PC-9 (cell line): ENCODE data around the gene AMDHD2. TPM values are rescaled to one million over a fixed set of nuclear protein-coding genes. Genes with fewer than 3 reads are reported as not detected.
"Not testable (repeated sequence)": the region's sequence is repeated elsewhere in the genome, so short reads cannot be mapped to it uniquely, and the experiment has no call there.

ENCODE experiments used
- BruUV-seq: library from RNA; stranded (reverse); fragments of 400-500 nt; replicated peaks from 2 replicates; lab custom pipeline; 2021; lab: Mats Ljungman, UMichigan
- CTCF ChIA-PET: fragments of 300-600 bp; sonication (Branson Sonifier 250); formaldehyde crosslinking; loops from one replicate; lab custom pipeline; 2022; ENCODE audit warnings: antibody characterized with exemption; lab: Charles Lee
- POLR2A ChIA-PET: fragments of 300-600 bp; sonication (Branson Sonifier 250); formaldehyde crosslinking; loops from one replicate; lab custom pipeline; 2022; ENCODE audit warnings: antibody characterized with exemption; ENCODE audit not compliant: unreplicated experiment; lab: Charles Lee
- DNase-seq, 2 experiments: peaks; one replicate each; pipeline versions ENCODE4 v3.0.0 to v3.0.0-alpha.2; 2015 to 2022; ENCODE audit warnings: mixed read lengths in 1 of 2
- H2AFZ ChIP-seq: fragments of 200-600 bp; sonication (generic); 2 replicates; pipeline ENCODE4 v1.8.1; 2017; ENCODE audit warnings: antibody characterized with exemption
- H3F3A ChIP-seq: fragments of 200-600 bp; sonication (generic); 2 replicates; pipeline ENCODE4 v1.8.1; 2017; ENCODE audit warnings: antibody characterized with exemption, mild to moderate bottlenecking, low read depth; ENCODE audit not compliant: insufficient read depth
- H3K27ac ChIP-seq: fragments of 200-600 bp; sonication (generic); 2 replicates; pipeline ENCODE4 v1.6.1; 2016; ENCODE audit warnings: mixed run types
- H3K27me3 ChIP-seq: fragments of 200-600 bp; sonication (generic); 2 replicates; pipeline ENCODE4 v1.6.1; 2016; ENCODE audit warnings: low read depth, mixed run types; ENCODE audit not compliant: insufficient read depth
- H3K36me3 ChIP-seq: fragments of 200-600 bp; sonication (generic); 2 replicates; pipeline ENCODE4 v1.6.1; 2016; ENCODE audit warnings: low read depth, mixed run types
- H3K4me1 ChIP-seq: fragments of 200-600 bp; sonication (generic); replicated peaks from 2 replicates; pipeline ENCODE4 v1.6.1; 2016; ENCODE audit warnings: mixed run types; ENCODE audit not compliant: insufficient read depth
- H3K4me2 ChIP-seq: fragments of 200-600 bp; sonication (generic); 2 replicates; pipeline ENCODE4 v1.6.1; 2017; ENCODE audit warnings: mixed run types
- H3K4me3 ChIP-seq: fragments of 200-600 bp; sonication (generic); 2 replicates; pipeline ENCODE4 v1.6.1; 2016; ENCODE audit warnings: mixed run types
- H3K79me2 ChIP-seq: fragments of 200-600 bp; sonication (generic); 2 replicates; pipeline ENCODE4 v1.6.1; 2017; ENCODE audit warnings: low read depth, mixed run types
- H3K9me2 ChIP-seq: fragments of 200-600 bp; sonication (generic); 2 replicates; pipeline ENCODE4 v1.8.1; 2017; ENCODE audit warnings: mild to moderate bottlenecking; ENCODE audit not compliant: insufficient read depth
- H3K9me3 ChIP-seq: fragments of 200-600 bp; sonication (generic); 2 replicates; pipeline ENCODE4 v1.8.1; 2016; ENCODE audit warnings: low read depth; ENCODE audit not compliant: insufficient read depth
- H4K20me1 ChIP-seq: fragments of 200-600 bp; sonication (generic); 2 replicates; pipeline ENCODE4 v1.8.1; 2017; ENCODE audit not compliant: insufficient read depth
- EZH2 ChIP-seq: fragments of 200-600 bp; sonication (generic); IDR thresholded peaks from 2 replicates; pipeline ENCODE4 v1.8.0; 2017; ENCODE audit warnings: antibody characterized with exemption, low read depth
- intact Hi-C: fragments of 100-400 bp; cut with micrococcal nuclease; formaldehyde crosslinking; loops from one replicate; pipeline ENCODE4 v1.10.0; 2022; ENCODE audit not compliant: unreplicated experiment
- total RNA-seq: library from RNA; stranded (reverse); gene quantifications from 2 replicates; pipeline ENCODE4 v1.2.3, GENCODE V29; 2021
- TF ChIP-seq, protein P1 (sequence below): fragments of 200-600 bp; sonication (generic); conservative IDR thresholded peaks from 2 replicates; pipeline ENCODE4 v1.6.1; 2017; ENCODE audit warnings: mixed run types, antibody characterized with exemption, mild to moderate bottlenecking, moderate library complexity

AMDHD2 gene
- total RNA-seq, 1 experiment from 2014 or later: 47.9 TPM

GRCh38 chr16:2533912-2534311 is 13.7 kb downstream of the AMDHD2 start:
- H3K9me3 ChIP-seq: no peaks in the 10 kb centered on the region
- no peak overlapping the region for H3K27ac ChIP-seq
- intact Hi-C loops: no loop called here
- no TSS peak for BruUV-seq
- POLR2A ChIA-PET: interaction anchor here (0.8 kb wide), 1 partner anchor 36 kb away, joined by 8 read pairs; no protein-coding TSS in a partner anchor
- H3K36me3 ChIP-seq: no peaks in the 10 kb centered on the region
- peaks cover 5% of the 10 kb centered on the region for H3K79me2 ChIP-seq
- no peak overlapping the region for H2AFZ ChIP-seq
- DNase-seq: no peak
- H3K27me3 ChIP-seq: no peaks in the 10 kb centered on the region
- peaks cover 34% of the 10 kb centered on the region for H3F3A ChIP-seq
- H3K9me2 ChIP-seq: no peaks in the 10 kb centered on the region
- H3K4me3 ChIP-seq: no peak overlapping the region
- peaks cover 18% of the 10 kb centered on the region; the same call in 1 of the 2 replicates for H3K4me1 ChIP-seq
- H4K20me1 ChIP-seq: no peaks in the 10 kb centered on the region
- H3K4me2 ChIP-seq: no peak overlapping the region
- CTCF ChIA-PET: no interaction called here
- TF ChIP-seq, protein P1, sequence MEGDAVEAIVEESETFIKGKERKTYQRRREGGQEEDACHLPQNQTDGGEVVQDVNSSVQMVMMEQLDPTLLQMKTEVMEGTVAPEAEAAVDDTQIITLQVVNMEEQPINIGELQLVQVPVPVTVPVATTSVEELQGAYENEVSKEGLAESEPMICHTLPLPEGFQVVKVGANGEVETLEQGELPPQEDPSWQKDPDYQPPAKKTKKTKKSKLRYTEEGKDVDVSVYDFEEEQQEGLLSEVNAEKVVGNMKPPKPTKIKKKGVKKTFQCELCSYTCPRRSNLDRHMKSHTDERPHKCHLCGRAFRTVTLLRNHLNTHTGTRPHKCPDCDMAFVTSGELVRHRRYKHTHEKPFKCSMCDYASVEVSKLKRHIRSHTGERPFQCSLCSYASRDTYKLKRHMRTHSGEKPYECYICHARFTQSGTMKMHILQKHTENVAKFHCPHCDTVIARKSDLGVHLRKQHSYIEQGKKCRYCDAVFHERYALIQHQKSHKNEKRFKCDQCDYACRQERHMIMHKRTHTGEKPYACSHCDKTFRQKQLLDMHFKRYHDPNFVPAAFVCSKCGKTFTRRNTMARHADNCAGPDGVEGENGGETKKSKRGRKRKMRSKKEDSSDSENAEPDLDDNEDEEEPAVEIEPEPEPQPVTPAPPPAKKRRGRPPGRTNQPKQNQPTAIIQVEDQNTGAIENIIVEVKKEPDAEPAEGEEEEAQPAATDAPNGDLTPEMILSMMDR: no peak
- no peak for TF ChIP-seq EZH2

- POLR2A ChIA-PET: interaction anchor here (0.8 kb wide), 1 partner anchor 36 kb away, joined by 8 read pairs; no protein-coding TSS in a partner anchor
- intact Hi-C loops: not testable (repeated sequence)
Observed at GRCh38 chr16:2534335-2534734, 14.2 kb downstream of the AMDHD2 start.

GRCh38 chr16:2535625-2536013 is 15.4 kb downstream of the AMDHD2 start:
- intact Hi-C loops: no loop called here
- no peak overlapping the region for H3K27ac ChIP-seq
- H3K4me1 ChIP-seq: peaks cover 24% of the 10 kb centered on the region; the same call in 1 of the 2 replicates
- no peaks in the 10 kb centered on the region for H3K36me3 ChIP-seq
- H3F3A ChIP-seq: peaks cover 31% of the 10 kb centered on the region
- BruUV-seq: no TSS peak
- H3K9me2 ChIP-seq: no peaks in the 10 kb centered on the region
- H3K27me3 ChIP-seq: no peaks in the 10 kb centered on the region
- peaks cover 20% of the 10 kb centered on the region for H3K79me2 ChIP-seq
- ChIA-PET POLR2A (no interaction called here), CTCF (interaction anchor here (0.6 kb wide), 1 partner anchor 16 kb away, joined by 5 read pairs; no protein-coding TSS in a partner anchor)
- H3K4me2 ChIP-seq: no peak overlapping the region
- no peak for TF ChIP-seq EZH2
- TF ChIP-seq, protein P1: no peak
- no peaks in the 10 kb centered on the region for H3K9me3 ChIP-seq
- DNase-seq: no peak
- no peak overlapping the region for H3K4me3 ChIP-seq
- H2AFZ ChIP-seq: no peak overlapping the region
- H4K20me1 ChIP-seq: peaks cover 6% of the 10 kb centered on the region; the same call in 1 of the 2 replicates

More at GRCh38 chr16:2534335-2534734, 14.2 kb downstream of the AMDHD2 start:
- H3K4me2 ChIP-seq, H3K9me2 ChIP-seq, DNase-seq, H2AFZ ChIP-seq, CTCF ChIA-PET, H3K36me3 ChIP-seq, H3K27ac ChIP-seq, H4K20me1 ChIP-seq, H3K79me2 ChIP-seq, H3K27me3 ChIP-seq, H3K4me3 ChIP-seq, H3K9me3 ChIP-seq, BruUV-seq: not testable (repeated sequence)
- Histone ChIP-seq H3K4me1 (peaks cover 21% of the 10 kb centered on the region; the same call in 1 of the 2 replicates), H3F3A (peaks cover 34% of the 10 kb centered on the region)
